Forelimb muscle (tissue), 1 donor: ENCODE data around the gene EDN2. TPM values are rescaled to one million over a fixed set of nuclear protein-coding genes. Genes with fewer than 3 reads are reported as not detected.

Experiments used
- DNase-seq: peaks from one replicate; pipeline ENCODE4 v3.0.0-alpha.2; 2013; ENCODE audit warnings: low read depth
- polyA plus RNA-seq: library from polyadenylated mRNA; unstranded; fragments of 120-200 nt; gene quantifications from one replicate; pipeline ENCODE4 v1.2.1, GENCODE V29; 2013; ENCODE audit not compliant: insufficient read length

The EDN2 gene
- polyA plus RNA-seq, 1 donor, result 0.25 TPM

GRCh38 chr1:41517062-41517438, 32.6 kb upstream of the EDN2 start:
- no peak for DNase-seq

- DNase-seq, result peak; percentile 88
Measured at GRCh38 chr1:41516168-41517061, 31.9 kb upstream of the EDN2 start.

- no peak for DNase-seq
Measured at GRCh38 chr1:41515778-41516167, 31.3 kb upstream of the EDN2 start.

- DNase-seq, result no peak
Measured at GRCh38 chr1:41515131-41515678, 30.7 kb upstream of the EDN2 start.

- no peak for DNase-seq
Measured at GRCh38 chr1:41514381-41514780, 29.9 kb upstream of the EDN2 start.

- no peak for DNase-seq
Measured at GRCh38 chr1:41513383-41513735, 28.9 kb upstream of the EDN2 start.

- no peak for DNase-seq
Measured at GRCh38 chr1:41512701-41513382, 28.4 kb upstream of the EDN2 start.

- no peak for DNase-seq
Measured at GRCh38 chr1:41511239-41511540, 26.7 kb upstream of the EDN2 start.

GRCh38 chr1:41510531-41511238, 26.2 kb upstream of the EDN2 start:
- DNase-seq, result no peak

- DNase-seq, result no peak
Measured at GRCh38 chr1:41509270-41509671, 24.8 kb upstream of the EDN2 start.

GRCh38 chr1:41508290-41508689, 23.8 kb upstream of the EDN2 start:
- DNase-seq, result no peak

GRCh38 chr1:41507836-41508235, 23.4 kb upstream of the EDN2 start:
- no peak for DNase-seq

GRCh38 chr1:41507110-41507720, 22.7 kb upstream of the EDN2 start:
- no peak for DNase-seq

- no peak for DNase-seq
Measured at GRCh38 chr1:41504114-41505035, 19.9 kb upstream of the EDN2 start.

- DNase-seq, result no peak
Measured at GRCh38 chr1:41503538-41504113, 19.1 kb upstream of the EDN2 start.

GRCh38 chr1:41502912-41503311, 18.4 kb upstream of the EDN2 start:
- DNase-seq, result no peak

- DNase-seq, result no peak
Measured at GRCh38 chr1:41501581-41501980, 17.1 kb upstream of the EDN2 start.

GRCh38 chr1:41500781-41501518, 16.5 kb upstream of the EDN2 start:
- DNase-seq, result no peak

GRCh38 chr1:41500378-41500777, 15.9 kb upstream of the EDN2 start:
- DNase-seq, result no peak

- no peak for DNase-seq
Measured at GRCh38 chr1:41499591-41499990, 15.1 kb upstream of the EDN2 start.
